HG03280 (cell line): ENCODE measurements around the gene CDK6.

ENCODE experiments used
- ATAC-seq: cut with Tn5 transposase; IDR thresholded peaks from one replicate; pipeline ENCODE4 v1.9.1; 2021; ENCODE audit warnings: mild to moderate bottlenecking, moderate library complexity; ENCODE audit not compliant: unreplicated experiment

CDK6 gene

GRCh38 chr7:92740700-92741126 is 95.7 kb downstream of the CDK6 start:
- no peak for ATAC-seq

DNA sequence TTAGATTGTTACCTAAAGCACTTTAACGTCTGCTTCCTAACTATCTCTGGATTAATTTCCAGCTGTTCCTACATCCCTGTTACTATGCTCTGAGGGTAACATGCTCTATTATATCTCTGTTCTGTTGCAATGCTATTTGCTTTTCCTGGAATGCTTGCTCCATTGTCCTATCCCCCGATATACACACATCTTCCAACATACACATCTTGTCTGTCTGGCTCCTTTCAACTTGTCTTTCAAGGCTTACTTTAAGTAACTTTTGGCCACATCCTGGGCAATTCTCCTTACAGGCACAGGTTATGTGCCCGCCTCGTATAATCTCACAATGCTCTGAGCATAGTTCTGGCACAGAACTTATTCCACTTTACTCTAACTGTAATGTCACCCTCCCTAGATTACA is 96.2 kb downstream of the CDK6 start:
- no peak for ATAC-seq

DNA sequence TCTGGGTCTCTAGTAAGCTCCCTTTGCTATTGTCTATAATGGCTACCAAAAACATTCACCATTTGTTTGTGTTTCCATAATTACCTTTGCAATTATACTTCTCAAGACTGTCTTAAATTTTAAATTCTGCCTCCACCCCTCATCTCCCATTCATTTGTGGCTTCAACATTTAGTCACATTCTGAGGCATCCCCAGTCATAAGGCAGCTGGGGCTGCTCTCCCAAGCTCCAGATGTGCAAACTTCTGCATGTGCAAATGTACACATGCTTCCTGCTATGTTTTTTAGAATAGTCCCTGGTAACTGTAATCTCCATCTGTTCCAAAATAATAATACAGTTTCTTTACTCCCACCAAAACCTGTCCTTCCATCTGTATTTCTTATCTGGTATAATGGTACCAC is 97.3 kb downstream of the CDK6 start:
- ATAC-seq, result no peak

- ATAC-seq, result peak; percentile 95
Measured at GRCh38 chr7:92737706-92738105, 98.7 kb downstream of the CDK6 start.

DNA sequence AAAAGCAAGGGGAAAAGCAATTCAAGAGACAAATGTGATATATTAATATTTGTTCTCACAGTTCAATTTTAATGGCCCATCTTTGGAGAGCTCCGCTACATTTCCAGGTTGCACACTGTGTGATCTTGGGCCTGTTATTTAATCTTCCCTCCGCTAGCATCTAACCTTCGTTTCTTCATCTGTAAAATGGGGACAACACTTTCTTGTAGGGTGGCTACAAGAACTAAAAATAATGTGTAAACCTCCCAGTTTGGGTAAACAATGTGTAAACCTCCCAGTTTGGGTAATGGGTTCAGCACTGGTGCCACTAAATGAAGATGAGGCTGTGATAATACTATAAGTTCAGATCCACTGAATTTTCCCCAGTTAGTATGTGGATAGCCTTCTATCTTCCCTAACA is 99.5 kb downstream of the CDK6 start:
- ATAC-seq, result no peak

- no peak for ATAC-seq
Measured at GRCh38 chr7:92735707-92736106, 100.7 kb downstream of the CDK6 start.

DNA sequence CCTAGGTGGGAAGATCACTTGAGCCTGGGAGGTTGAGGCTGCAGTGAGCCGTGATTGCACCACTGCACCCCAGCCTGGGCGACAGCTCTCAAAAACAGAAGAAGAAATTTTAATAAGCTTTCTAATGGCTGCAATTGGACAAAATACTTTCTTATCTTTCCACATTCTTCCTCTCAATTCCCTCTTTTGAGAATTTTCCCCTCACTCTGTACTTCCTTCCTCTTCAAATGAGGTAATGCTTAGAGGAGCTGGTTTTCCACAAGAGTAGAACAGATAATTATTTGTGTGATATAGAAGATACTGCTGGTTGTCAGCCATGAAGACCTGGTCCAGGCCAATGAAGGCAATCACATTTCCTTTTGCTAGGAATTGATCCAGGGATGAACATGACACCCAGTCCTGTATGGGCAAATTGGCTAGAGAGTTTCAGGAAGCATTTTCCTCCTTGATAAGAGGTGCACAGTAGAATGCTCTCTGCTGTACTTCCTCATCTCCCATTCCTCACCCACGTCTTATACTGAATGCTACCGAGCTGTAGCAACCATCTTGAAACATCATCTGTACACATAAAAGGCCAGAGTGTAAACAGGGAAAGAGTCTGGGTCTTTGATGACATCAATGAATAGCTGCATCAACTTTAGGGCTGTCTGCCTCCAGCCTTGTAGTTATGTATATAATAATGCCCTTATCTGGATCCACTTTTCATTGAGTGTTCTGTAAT is 103.9 kb downstream of the CDK6 start:
- no peak for ATAC-seq

DNA sequence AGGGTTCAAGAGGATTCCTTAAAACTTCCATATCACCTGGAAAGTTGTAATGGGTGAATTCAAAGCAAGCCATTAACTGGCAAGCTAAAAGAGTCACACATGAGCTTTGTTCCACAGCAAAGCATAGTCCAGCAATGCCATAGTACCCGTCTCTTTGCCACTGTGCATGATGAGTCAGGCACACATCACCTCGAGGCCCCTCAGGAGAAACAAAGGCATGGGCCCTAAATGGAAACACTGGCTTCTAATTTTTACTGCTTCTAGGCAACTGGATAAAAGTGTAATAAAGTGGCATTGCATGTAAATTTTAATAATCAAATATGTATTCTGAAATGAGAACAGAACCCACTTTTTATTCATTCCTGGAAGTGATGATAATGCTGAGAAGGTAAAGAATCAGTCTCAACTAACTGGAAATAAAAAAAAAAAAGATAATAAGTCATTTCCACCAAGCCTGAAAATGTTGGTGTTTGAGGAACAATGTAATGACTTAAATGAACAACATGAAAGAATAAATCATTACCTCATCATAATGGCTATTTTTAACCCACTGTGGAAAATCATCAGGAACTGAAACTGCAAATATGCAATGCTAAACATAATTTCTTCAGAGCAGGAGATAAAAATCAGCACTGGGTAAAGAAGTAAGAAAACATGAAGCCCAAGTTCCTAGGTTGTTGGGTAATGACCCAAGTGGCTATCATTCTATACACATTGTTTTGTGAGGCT is 104.9 kb downstream of the CDK6 start:
- no peak for ATAC-seq

DNA sequence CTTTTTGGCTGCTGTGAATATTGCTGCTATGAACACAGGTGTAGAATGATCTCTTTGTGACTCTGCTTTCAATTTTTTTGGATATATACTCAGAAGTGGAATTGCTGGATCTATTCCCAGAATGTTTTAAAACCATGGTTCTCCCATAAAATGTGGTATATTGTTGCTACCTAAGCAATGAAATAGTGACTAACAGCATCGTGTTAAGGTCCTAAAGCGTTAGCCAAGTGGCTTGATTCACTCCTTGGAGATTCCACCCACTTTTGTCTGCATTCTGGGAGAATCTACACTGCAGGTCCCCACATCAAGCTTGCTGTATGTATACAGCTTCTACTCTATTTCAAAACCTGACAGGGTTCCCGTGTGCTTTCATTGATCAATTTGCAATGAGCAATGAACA is 105.6 kb downstream of the CDK6 start:
- no peak for ATAC-seq

DNA sequence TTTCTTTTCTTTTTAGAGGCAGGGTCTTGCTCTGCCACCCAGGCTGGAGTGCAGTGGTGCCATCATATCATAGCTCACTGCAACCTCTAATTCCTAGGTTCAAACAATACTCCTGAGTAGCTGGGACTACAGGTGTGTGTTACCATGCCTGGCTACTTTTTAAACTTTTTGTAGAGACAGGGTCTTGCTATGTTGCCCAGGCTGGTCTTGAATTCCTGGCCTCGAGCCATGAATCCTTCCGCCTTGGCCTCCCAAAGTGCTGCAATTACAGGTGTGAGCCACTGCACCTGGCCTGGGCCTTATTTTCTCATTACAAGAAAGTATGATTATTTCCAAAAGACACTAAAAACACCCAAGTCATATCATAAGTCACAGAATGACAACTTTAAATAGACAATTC is 106.6 kb downstream of the CDK6 start:
- no peak for ATAC-seq

DNA sequence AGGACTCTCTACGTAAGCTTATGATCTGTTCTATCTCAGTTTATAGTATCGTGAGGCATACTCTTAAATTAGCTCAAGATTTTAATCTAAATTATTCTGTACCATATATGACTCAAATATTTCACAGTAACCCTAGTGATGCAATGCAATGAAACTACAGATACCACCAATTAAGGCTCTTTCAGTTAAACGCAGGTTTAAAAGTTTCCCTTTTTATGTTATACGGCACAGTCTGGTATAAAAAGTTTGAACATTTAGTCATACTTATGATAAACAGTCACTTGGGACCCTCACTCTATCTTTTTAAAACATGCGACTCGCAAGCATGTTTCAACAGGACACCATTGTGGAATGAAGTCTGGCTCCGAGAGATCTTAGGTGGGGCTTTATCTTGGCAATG is 107.2 kb downstream of the CDK6 start:
- no peak for ATAC-seq

GRCh38 chr7:92727755-92728154 is 108.6 kb downstream of the CDK6 start:
- no peak for ATAC-seq

GRCh38 chr7:92725161-92725925 is 111.0 kb downstream of the CDK6 start:
- no peak for ATAC-seq

- no peak for ATAC-seq
Measured at GRCh38 chr7:92723943-92724342, 112.4 kb downstream of the CDK6 start.

- ATAC-seq, result no peak
Measured at GRCh38 chr7:92723205-92723604, 113.2 kb downstream of the CDK6 start.

GRCh38 chr7:92722541-92722940 is 113.8 kb downstream of the CDK6 start:
- no peak for ATAC-seq

DNA sequence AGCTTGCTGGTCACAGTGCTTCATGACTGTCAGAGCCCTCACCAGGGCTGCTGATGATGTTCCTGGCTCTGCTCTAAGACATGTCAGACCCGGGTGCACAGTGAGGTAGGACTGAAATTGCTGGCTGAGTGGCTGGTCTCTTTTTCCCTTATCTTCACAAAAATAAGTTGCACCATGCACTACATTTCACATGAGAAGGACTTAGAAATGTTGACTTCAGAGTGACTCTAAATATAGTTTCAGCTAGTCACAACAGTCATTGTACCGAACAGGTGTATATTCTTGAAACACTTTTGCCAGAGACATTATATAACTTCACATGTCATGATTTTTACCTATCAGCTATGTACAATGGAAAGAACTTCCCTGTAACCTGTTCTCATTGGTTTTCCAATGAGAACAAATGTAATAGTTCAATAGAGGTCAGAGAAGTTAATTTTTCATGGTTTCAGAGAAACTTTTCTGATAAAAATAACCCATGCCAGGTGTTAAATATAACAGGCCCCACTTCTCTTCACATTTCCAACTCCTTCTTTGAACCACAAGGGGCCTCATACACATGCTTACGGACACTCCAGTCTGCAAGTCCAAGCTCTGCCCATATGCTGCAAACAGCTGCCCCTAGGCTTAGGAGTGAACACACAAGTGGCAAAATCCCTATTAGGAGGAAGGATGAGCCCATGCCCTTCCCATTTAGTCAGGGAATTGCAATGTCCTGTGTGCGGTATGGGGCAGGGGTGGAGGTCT is 115.6 kb downstream of the CDK6 start:
- peak; percentile 61 for ATAC-seq

DNA sequence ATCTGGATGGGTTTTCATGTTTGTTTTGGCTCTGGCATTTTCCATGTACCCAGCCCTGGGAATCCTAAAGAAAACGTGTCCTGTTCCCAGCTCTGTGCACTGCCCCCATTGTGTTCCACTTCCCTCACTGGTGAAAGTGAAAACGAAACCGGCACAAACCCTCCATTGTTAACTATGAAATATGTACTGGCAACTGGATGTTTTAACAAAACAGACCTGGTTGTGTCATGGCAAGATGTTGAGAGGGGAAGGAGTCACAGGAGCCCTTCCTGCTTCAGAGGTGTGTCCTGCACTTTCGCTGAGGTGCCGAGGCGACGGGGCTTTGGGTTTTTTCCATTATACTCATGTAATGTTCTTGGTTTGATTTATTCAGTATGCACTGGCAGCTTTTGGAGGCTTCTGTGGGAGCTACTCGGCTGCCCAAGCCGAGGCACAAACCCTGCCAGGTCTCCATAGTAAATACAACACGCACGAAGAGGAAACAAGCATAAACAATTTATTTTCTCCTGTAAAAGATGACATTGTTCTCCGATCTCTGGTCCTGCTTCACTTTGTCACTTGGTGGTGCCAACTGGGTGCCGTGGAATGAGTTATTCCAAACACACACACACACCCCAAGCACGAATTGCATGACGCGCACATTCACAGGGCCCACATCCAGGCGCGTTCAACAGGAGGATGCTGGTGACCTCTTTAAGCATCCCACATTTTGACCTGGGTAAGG is 118.2 kb downstream of the CDK6 start:
- ATAC-seq, result peak; percentile 49

DNA sequence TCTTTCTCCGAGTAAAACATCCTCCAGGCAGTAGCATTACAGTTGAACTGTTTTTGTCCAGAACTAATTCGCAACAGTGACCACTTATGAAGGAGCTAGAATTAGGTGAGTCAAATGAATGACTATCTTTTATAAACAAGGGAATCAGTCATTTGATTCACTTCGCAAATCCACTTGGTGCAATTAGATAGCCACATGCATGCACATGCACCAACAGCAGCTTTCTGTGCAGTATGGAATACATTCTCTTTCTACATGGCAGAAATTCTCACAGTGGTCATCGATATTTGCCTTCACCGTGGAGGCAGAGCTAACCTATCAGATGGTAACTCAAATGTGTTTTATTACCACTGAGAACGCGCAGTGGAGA is 118.8 kb downstream of the CDK6 start:
- no peak for ATAC-seq

DNA sequence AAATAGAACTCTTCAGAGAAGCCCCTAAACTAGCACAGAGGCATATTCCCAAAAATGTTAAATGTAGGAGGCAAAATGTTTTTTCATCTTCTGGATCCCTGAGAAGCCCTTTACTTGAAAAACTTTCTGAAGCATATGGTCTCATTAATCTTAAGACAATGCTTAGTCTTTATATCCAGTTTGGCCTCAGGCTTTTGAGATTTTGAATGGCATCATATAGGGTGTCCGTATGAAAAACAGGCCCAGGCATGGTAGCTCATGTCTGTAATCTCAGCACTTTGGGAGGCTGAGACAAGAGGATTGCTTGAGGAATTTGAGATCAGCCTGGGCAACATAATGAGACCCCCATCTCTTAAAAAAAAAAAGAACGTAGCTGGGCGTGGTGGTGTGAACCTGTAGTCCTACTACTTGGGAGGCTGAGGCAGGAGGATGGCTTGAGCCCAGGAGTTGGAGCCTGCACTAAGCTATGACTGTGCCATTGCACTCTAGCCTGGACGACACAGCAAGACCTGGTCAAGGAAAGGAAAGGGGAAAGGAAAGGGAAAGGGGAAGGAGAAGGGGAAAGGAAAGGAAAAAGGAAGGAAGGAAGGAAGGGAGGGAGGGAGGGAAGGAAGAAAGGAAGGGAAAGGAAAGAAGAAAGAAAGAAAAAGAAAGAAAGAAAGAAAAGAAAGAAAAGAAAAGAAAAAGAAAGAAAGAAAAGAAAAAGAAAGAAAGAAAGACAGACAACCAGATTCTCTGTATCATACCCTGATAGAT is 119.4 kb downstream of the CDK6 start:
- ATAC-seq, result no peak
